NT2/D1 (cell line): ENCODE measurements around the gene PCCB.

ENCODE experiments used
- SUZ12 ChIP-seq: IDR thresholded peaks from 2 replicates; pipeline ENCODE4 v1.6.1; 2011; ENCODE audit not compliant: insufficient read length, insufficient read depth; ENCODE audit errors: extremely low read depth
- YY1 ChIP-seq: IDR thresholded peaks from 2 replicates; pipeline ENCODE4 v1.6.1; 2011; ENCODE audit not compliant: insufficient read length, insufficient read depth
- ZNF274 ChIP-seq: IDR thresholded peaks from 2 replicates; pipeline ENCODE4 v1.6.1; 2011; ENCODE audit warnings: mild to moderate bottlenecking, low read depth, low read length

DNA sequence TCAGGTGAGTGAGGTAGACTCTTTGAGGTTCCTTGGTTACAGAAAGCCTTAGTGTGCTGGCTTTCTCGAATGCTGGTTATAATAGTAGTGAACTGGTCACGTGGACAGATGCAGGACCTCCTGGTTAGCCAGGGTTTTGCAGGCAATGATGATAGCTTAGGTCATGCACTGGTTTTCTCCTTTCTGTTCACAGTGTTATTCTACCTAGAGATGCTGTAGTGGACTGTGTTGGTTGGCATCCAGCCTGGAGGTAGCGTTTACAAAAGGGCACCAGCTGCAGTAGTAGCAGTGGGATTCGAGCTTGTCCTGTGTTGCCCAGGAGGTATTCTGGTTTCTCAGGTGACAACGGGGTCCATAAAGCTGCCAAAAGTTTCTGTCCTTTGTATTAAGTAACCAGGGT lies 27.0 kb downstream of the PCCB start:
- TF ChIP-seq YY1 (no peak), ZNF274 (no peak), SUZ12 (no peak)
